Transverse colon (tissue), 4 donors: ENCODE data around the gene CACNA1C. TPM values are rescaled to one million over a fixed set of nuclear protein-coding genes. Genes with fewer than 3 reads are reported as not detected.

Experiments used
- DNase-seq: peaks from one replicate; pipeline ENCODE4 v3.0.0-alpha.2; 2019
- H3K27ac ChIP-seq, 4 donors: fragments of 200-600 bp; sonication (generic); 2 replicates each; pipeline ENCODE4 v1.5.1; 2016 to 2018; ENCODE audit warnings: inconsistent platforms in 4 of 4
- H3K27me3 ChIP-seq: fragments of 200-600 bp; sonication (generic); 2 replicates; pipeline ENCODE4 v1.5.1; 2017; ENCODE audit warnings: inconsistent platforms
- H3K36me3 ChIP-seq, 4 donors: fragments of 200-600 bp; sonication (generic); 2 replicates each; pipeline ENCODE4 v1.5.1; 2017 to 2019; ENCODE audit warnings: inconsistent platforms in 4 of 4
- H3K4me1 ChIP-seq, 4 donors: fragments of 200-600 bp; sonication (generic); 2 replicates each; pipeline ENCODE4 v1.5.1; 2017 to 2020; ENCODE audit warnings: inconsistent platforms in 4 of 4
- H3K4me3 ChIP-seq, 4 donors: fragments of 200-600 bp; sonication (generic); 1 replicate in 1 of 4; 2 replicates in 3 of 4; pipeline versions ENCODE4 v1.5.1 to v1.6.1; 2017 to 2019; ENCODE audit warnings: inconsistent platforms in 4 of 4
- H3K9me3 ChIP-seq, 2 donors: fragments of 200-600 bp; sonication (generic); 2 replicates each; pipeline ENCODE4 v1.5.1; 2017 to 2019; ENCODE audit warnings: inconsistent platforms in 2 of 2
- CTCF ChIP-seq, 5 experiments: fragments of 200-600 bp in 3 of 5; fragments of 450-650 bp in 2 of 5; sonication (generic) in 3 of 5; IDR thresholded peaks; 1 replicate in 2 of 5; 2 replicates in 3 of 5; pipeline ENCODE4 v1.5.1; 2016 to 2017; ENCODE audit warnings: antibody characterized with exemption in 5 of 5, inconsistent platforms in 3 of 5, mild to moderate bottlenecking in 2 of 5, moderate library complexity in 1 of 5
- EP300 ChIP-seq: sonication (generic); formaldehyde crosslinking; IDR thresholded peaks from one replicate; pipeline ENCODE4 v1.6.1; 2017; ENCODE audit warnings: antibody characterized with exemption, low read depth
- POLR2A ChIP-seq: fragments of 450-650 bp; IDR thresholded peaks from one replicate; pipeline ENCODE4 v1.6.1; 2016; ENCODE audit warnings: antibody characterized with exemption, mild to moderate bottlenecking, moderate library complexity
- POLR2AphosphoS5 ChIP-seq, 3 donors: sonication (generic); formaldehyde crosslinking; IDR thresholded peaks; one replicate each; pipeline ENCODE4 v1.6.1; 2016; ENCODE audit warnings: antibody characterized with exemption in 3 of 3
- WGBS, 2 donors: methylation state at CpG; one replicate each; pipeline ENCODE4 v1.1.5; 2018; ENCODE audit warnings: low coverage in 1 of 2; 5-methylcytosine and 5-hydroxymethylcytosine counted together
- in situ Hi-C, 4 donors: fragments of 200-750 bp; cut with MboI; loops; one replicate each; pipeline versions ENCODE4 v1.15.0 to v1.15.1; 2017; ENCODE audit warnings: low sequenced_read_pairs in 3 of 4, low pct_ligation_motif_present in 1 of 4, low pct_unique_long_range_greater_than_20kb in 1 of 4
- intact Hi-C: fragments of 100-400 bp; cut with DNase I; formaldehyde crosslinking; loops from one replicate; pipeline ENCODE4 v1.15.1; 2023; ENCODE audit warnings: low total_unique reads
- total RNA-seq, 4 donors: library from RNA; depleted of rRNA; stranded (reverse); fragments of >200 nt; gene quantifications; one replicate each; pipeline ENCODE4 v1.1.0, GENCODE V29; 2016

Gene CACNA1C
- total RNA-seq, 4 donors from 2014 or later, result 18.8 to 35.2 (median 24.8) TPM

- no peak for DNase-seq
These were observed 25.4 kb upstream of the CACNA1C start for GRCh38 chr12:2027351-2027750.

GRCh38 chr12:2029851-2030250 is 22.9 kb upstream of the CACNA1C start:
- DNase-seq, result no peak
- Histone ChIP-seq H3K27ac (peak overlapping the region; percentile 5 to 78 (median 42)), H3K36me3 (no peaks in the 10 kb centered on the region), H3K9me3 (no peaks in the 10 kb centered on the region), H3K4me1 (peaks cover 0 to 12% (median 4%) of the 10 kb centered on the region in 4 donors), H3K4me3 (no peak overlapping the region), H3K27me3 (peaks cover 8% of the 10 kb centered on the region)
- TF ChIP-seq EP300 (no peak), CTCF (IDR thresholded peaks at IDR 0.05) (no peak), POLR2AphosphoS5 (IDR thresholded peaks at IDR 0.05) (no peak), POLR2A (no peak)
- WGBS, 2 donors, result 99% methylated on average over 3 of the region's 3 CpGs; no CpG with 5 or more reads in 1 of the 2 donors
- intact Hi-C loops (loop anchor here (5.0 kb wide), 1 partner anchor 233 kb away; no protein-coding TSS in a partner anchor), in situ Hi-C loops (loop anchor here in 2 of 4 donors (10.0 to 25.0 kb wide), 2 partner anchors 95 to 218 kb away; partner anchors contain the start of gene LRTM2 (in 2 of the 2))

More at GRCh38 chr12:2027351-2027750, 25.4 kb upstream of the CACNA1C start:
- no peaks in the 10 kb centered on the region for H3K36me3 ChIP-seq
- intact Hi-C loops (no loop called here), in situ Hi-C loops (loop anchor here in 2 of 4 donors (25.0 kb wide), 1 partner anchor 215 kb away; the partner anchor contains the start of gene LRTM2 (in 2 of the 2))
- H3K27ac ChIP-seq, result peak overlapping the region; percentile 42 to 78 (median 56)
- peaks cover 0 to 8% (median 2%) of the 10 kb centered on the region in 4 donors for H3K4me1 ChIP-seq
- H3K4me3 ChIP-seq, result no peak overlapping the region
- H3K9me3 ChIP-seq, result no peaks in the 10 kb centered on the region
- no peaks in the 10 kb centered on the region for H3K27me3 ChIP-seq
- TF ChIP-seq POLR2AphosphoS5 (IDR thresholded peaks at IDR 0.05) (peak in 2 of 3 donors; percentile 36 to 55), POLR2A (no peak), CTCF (IDR thresholded peaks at IDR 0.05) (no peak), EP300 (no peak)
- WGBS, 2 donors, result 54 to 64% methylated on average over 4 of the region's 4 CpGs

DNA sequence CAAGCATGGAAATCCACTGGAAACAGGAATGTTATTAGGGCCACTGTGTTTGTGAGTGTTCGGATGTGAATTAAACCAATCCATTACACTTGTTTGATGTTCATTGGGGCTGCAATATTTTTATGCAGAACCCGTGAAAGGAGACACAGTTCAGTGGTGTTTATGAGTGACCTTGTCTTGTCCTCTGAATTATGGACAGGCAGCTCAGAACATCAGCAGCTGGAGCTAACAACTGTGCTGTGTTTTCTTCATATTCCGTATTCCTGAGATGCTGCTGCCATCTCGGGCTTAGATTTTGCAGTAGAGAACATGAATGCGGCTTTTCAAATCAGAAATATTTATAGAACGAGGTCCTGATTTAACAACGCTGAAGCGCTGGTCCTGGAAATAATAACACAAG is 20.3 kb upstream of the CACNA1C start:
- in situ Hi-C loops, result loop anchor here in 2 of 4 donors (10.0 to 25.0 kb wide), 2 partner anchors 98 to 220 kb away; partner anchors contain the start of gene LRTM2 (in 2 of the 2)
- DNase-seq, result no peak
- Histone ChIP-seq H3K36me3 (no peaks in the 10 kb centered on the region), H3K27me3 (peaks cover 8% of the 10 kb centered on the region), H3K4me3 (no peak overlapping the region), H3K27ac (peak overlapping the region; percentile 2 to 78 (median 63)), H3K9me3 (no peaks in the 10 kb centered on the region), H3K4me1 (peaks cover 0 to 18% (median 8%) of the 10 kb centered on the region in 4 donors)
- intact Hi-C loops, result loop anchor here (2.0 to 5.0 kb wide), 2 partner anchors 60 to 235 kb away; no protein-coding TSS in a partner anchor
- WGBS, 2 donors, result 65 to 67% methylated on average over 7 to 8 of the region's 8 CpGs
- TF ChIP-seq POLR2AphosphoS5 (IDR thresholded peaks at IDR 0.05) (no peak), CTCF (IDR thresholded peaks at IDR 0.05) (no peak), EP300 (no peak), POLR2A (no peak)

DNA sequence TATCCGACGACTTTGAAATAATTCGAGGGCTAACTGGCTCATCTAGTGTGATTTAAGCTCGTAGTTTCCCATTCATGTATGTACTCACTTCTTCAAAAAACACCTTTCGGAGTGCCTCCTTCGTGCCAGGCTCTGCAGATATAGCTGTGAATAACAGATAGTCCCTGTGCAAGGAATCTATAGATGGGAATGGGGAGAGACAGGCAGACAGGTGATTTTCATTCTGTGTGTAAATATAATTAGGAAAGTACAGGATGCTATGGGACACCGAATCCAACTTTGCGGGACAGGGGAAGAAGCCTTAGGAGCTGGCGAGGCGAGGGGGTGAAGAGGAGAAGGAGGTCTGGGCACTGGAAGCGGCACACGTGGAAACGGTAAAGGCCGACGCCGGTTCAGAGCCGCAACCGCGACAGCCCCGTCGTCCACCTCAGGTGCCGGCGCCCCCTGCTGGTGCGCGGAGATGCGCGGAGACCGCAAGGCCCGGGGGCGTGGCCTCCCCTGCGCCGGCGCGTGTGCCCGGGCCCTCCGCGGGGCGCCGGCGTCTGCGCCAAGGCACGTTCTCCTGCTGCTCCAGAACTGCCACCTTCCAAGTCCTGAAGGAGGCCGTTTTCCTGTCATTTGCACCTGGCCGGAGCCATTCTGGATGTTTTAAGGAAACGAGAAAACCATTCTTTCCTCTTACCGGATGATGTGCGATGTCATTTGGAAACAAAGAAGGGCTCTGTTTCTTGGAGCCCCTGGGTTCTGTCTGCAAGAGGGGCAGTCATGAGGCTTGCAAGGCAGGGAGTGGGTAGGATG is 18.0 kb upstream of the CACNA1C start:
- Histone ChIP-seq H3K36me3 (no peaks in the 10 kb centered on the region), H3K4me3 (peak overlapping the region in 2 of 4 donors; percentile 16 to 38), H3K27ac (peak overlapping the region; percentile 18 to 78 (median 44)), H3K9me3 (no peaks in the 10 kb centered on the region), H3K4me1 (peaks cover 0 to 13% (median 8%) of the 10 kb centered on the region in 4 donors), H3K27me3 (peaks cover 8% of the 10 kb centered on the region)
- in situ Hi-C loops, result loop anchor here in 2 of 4 donors (10.0 to 25.0 kb wide), 2 partner anchors 100 to 223 kb away; partner anchors contain the start of gene LRTM2 (in 2 of the 2)
- intact Hi-C loops, result loop anchor here (5.0 kb wide), 1 partner anchor 238 kb away; no protein-coding TSS in a partner anchor
- DNase-seq, result peak; percentile 93
- TF ChIP-seq POLR2AphosphoS5 (IDR thresholded peaks at IDR 0.05), result no peak
- no peak for TF ChIP-seq POLR2A
- peak; percentile 63 to 96 (median 92) for TF ChIP-seq CTCF (IDR thresholded peaks at IDR 0.05)
- no peak for TF ChIP-seq EP300
- WGBS, 2 donors, result 13 to 81% methylated on average over 6 to 39 of the region's 47 CpGs
